HG03442 (cell line): Measurements from ENCODE around the gene MYBL2.
"Not testable (repeated sequence)": the region's sequence is repeated elsewhere in the genome, so short reads cannot be mapped to it uniquely, and the experiment has no call there.

Experiments used
- ATAC-seq: cut with Tn5 transposase; IDR thresholded peaks from one replicate; pipeline ENCODE4 v1.9.1; 2021; ENCODE audit warnings: mild to moderate bottlenecking, moderate library complexity; ENCODE audit not compliant: unreplicated experiment

The MYBL2 gene

DNA sequence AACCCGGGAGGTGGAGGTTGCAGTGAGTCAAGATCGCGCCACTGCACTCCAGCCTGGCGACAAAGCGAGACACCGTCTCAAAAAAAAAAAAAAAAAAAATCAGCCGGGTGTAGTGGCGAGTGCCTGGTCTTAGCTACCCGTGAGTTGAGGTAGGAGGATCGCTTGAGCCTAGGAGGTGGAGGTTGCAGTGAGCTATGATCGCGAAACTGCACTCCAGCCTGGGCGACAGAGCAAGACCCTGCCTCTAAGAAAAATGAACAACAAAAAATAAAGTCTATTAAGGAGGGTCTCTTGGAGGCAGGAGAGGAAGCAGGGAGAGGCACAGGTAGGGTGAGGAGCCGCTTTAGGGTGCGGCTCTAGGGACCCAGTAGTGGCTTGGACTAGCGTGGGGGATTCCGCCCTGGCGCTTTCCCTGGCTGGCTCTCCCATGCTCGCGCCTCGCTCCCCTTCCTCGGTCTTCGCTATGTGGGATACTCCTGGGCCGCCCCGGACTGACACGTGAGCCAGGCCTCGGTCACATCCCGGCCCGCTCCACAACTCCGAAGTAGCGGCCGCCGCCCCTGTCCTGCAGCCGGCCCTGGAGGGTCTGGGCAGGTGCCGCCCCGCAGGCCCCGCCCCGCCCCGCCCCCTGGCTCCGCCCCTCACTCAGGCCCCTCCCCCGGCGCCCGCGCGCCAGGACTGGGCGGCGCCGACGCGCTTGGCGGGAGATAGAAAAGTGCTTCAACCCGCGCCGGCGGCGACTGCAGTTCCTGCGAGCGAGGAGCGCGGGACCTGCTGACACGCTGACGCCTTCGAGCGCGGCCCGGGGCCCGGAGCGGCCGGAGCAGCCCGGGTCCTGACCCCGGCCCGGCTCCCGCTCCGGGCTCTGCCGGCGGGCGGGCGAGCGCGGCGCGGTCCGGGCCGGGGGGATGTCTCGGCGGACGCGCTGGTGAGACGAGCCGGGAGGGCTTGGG lies at the start of gene MYBL2:
TSS of gene MYBL2 (plus strand) at position 739 of the 953 bp plus-strand sequence. CDS start at position 909, 170 bp downstream.
- peak; percentile 66 for ATAC-seq

DNA sequence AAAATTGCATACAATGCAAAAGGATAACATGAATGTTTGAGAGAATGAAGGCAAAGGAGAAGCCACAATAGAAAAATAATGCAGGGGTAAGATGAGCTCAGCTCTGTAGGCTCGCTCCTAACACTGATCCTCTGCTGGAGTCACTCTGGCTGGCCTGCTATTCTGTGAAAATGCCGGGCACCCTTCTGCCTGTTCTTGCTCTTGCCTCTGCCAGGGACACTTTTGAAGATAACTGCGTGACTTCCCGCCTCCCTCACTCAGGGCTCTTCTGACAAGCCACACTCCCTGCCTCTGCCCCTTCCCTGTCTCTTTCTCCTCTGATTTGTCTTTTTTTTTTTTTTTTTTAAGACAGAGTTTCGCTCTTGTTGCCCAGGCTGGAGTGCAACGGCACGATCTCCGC lies 35.3 kb upstream of the MYBL2 start:
- no peak for ATAC-seq

DNA sequence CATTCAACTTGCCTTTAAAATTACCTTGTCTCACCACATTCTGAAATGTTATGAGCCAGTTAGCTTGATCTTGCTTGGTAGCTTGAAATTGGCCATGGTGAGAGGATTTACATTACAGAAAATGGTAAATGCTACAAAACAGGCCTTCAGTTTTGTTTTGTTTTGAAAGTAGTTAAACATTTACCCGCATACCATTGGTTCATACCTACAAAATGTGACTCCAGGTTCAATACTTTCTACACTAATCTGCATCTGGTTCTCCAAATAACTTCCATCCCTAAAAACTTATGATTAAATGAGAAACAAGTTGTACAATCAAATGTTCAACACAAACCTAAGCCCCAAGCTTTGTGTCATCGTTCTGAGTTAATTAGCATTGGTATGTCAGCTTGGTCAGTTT lies 30.5 kb upstream of the MYBL2 start:
- no peak for ATAC-seq

DNA sequence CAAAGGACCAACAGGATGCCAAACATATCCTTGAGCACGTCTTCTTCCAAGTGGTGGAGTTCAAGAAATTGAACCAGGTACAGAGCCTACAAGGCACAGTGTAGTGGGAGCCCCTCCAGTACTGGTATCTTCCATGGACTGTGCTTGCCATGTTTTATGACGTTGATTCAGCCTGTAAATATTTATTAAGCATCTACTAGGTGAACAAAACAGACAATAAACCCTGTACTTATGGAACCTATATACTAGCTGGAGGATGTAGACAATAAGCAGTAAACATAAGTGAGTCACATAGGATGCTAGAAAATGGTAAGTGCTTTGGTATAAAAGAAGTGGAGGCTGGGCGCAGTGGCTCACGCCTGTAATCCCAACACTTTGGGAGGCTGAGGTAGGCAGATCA lies 24.4 kb upstream of the MYBL2 start:
- ATAC-seq, result no peak

DNA sequence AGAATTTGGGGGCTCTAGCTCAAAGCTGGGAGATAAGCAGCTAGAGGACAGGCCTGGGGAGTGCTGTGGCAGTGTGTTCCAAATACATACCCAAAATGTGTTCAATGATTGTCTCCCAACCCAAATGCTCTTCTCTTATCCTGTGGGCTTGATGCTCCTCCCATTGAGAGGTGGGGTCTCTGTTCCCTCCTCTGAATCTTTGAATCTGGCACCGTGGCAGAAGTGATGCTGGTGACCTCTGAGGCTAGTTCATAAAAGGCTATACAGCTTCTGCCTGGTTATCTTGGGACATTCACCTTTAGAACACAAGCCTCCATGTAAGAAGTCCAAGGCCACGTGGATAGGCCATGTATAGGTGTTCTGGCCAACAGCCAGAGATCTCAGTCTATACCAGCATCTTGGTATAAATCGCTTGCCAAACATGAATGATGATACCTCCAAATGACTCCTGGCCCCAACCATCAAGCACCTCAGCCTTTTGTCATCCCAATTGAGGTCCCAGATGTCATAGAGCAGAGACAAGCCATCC lies 15.9 kb upstream of the MYBL2 start:
- ATAC-seq, result no peak

DNA sequence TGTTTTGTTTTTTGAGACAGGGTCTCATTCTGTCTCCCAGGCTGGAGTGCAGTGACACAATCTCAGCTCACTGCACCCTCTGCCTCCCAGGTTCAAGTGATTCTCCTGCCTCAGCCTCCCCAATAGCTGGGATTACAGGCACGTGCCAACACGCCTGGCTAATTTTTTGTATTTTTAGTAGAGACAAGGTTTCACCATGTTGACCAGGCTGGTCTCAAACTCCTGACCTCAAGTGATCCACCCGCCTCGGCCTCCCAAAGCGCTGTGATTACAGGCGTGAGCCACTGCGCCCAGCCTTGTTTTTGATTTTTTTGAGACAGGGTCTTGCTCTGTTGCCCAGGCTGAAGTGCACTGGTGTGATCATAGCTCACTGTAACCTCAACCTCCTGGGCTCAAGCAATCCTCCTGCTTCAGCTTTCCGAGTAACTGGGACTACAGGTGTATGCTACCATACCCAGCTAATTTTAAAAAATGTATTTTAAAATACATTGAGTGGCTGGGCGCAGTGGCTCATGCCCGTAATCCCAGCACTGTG lies 15.2 kb upstream of the MYBL2 start:
- not testable (repeated sequence) for ATAC-seq

DNA sequence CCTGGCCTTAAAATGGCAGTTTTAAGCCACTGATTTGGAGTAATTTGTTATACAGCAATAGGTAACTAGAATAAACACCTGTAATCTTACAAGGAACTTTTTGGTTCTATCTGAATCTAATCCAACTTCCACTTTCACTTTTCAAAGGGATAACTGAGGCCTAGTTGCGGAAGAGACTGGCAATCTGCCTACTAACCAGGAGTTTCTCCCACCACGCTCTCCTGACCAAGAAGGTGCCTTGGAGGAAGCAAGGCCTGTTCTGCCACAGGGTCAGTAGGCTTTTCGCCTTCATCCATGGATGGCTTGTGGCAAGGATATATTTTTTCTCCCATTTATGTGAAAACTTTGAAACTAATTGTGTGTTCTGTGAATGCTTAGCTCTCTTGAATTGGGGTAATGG lies 12.9 kb upstream of the MYBL2 start:
- no peak for ATAC-seq

DNA sequence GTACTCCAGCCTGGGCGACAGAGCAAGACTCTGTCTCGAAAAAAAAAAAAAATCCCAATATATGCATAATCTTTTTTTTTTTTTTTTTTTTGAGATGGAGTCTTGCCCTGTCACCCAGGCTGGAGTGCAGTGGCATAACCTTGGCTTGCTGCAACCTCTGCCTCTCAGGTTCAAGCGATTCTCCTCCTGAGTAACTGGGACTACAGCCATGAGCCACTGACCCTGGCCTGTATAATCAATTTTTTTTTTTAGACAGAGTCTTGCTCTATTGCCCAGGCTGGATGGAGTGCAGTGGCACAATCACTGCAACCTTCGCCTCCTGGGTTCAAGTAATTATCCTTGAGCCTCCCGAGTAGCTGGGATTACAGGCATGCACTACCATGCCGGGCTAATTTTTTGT lies 11.7 kb upstream of the MYBL2 start:
- ATAC-seq, result not testable (repeated sequence)

DNA sequence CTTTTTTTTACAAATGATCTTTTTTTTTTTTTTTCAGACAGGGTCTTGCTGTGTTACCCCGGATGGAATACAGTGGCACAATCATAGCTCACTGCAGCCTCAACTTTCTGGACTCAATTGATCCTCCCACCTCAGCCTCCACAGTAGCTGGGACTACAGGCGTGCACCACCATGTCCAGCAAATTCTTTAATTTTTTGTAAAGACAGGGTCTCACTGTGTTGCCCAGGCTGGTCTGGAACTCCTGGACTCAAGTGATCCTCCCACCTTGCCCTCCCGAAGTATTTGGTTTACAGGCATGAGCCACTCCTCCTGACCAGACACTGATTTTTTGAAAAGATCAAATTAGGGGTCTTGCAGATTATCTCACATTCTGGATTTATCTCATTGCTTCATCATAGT lies 11.0 kb upstream of the MYBL2 start:
- ATAC-seq, result no peak

DNA sequence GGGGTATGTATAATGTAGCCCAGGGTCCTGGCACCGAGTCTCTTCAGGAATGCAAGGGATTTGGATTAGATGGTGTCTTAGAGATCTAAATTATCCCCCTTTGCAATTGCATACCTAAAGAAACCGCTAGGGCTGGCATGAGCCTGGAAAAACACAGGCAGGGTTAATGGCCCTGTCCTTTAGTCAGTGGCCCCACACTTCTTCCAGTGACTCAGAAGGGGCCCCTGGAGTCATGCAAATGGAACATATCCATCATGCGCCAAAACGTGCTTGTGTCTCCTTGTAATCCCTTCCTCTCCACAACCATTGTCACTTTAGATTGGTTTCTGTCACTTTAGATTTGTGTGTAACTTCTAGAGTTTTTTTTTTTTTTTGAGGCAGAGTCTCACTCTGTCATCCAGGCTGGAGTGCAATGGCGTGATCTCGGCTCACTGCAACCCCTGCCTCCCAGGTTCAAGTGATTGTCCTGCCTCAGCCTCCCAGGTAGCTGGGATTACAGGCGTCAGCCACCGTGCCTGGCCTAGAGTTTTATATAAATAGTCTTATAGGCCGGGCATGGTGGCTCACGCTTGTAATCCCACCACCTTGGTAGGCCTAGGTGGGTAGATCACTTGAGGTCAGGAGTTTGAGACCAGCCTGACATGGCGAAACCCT lies 8.7 kb upstream of the MYBL2 start:
- no peak for ATAC-seq

DNA sequence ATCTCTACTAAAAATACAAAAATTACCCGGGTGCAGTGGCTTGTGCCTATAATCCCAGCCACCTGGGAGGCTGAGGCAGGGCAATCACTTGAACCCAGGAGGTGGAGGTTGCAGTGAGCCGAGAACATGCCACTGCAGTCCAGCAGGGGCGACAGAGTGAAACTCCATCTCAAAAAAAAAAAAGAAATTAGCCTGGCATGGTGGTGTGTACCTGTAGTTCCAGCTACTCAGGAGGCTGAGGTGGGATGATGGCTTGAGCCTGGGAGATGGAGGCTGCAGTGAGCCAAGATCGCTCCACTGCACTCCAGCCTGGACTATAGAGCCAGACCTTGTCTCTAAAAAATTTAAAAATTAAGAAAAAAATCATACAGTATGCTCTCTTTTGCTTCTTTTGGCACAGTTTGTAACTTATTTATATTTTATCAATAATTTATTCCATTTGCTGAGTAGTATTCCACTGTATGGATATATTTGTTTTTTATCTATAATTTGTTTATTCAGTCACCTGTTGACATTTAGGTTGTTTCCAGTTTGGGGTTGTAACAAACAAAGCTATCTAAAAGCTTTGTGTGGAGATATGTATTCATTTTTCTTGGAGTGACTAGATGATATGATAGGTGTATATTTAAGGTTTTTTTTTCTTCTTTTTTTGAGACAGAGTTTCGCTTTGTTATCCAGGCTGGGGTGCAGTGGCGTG lies 8.0 kb upstream of the MYBL2 start:
- ATAC-seq, result no peak

DNA sequence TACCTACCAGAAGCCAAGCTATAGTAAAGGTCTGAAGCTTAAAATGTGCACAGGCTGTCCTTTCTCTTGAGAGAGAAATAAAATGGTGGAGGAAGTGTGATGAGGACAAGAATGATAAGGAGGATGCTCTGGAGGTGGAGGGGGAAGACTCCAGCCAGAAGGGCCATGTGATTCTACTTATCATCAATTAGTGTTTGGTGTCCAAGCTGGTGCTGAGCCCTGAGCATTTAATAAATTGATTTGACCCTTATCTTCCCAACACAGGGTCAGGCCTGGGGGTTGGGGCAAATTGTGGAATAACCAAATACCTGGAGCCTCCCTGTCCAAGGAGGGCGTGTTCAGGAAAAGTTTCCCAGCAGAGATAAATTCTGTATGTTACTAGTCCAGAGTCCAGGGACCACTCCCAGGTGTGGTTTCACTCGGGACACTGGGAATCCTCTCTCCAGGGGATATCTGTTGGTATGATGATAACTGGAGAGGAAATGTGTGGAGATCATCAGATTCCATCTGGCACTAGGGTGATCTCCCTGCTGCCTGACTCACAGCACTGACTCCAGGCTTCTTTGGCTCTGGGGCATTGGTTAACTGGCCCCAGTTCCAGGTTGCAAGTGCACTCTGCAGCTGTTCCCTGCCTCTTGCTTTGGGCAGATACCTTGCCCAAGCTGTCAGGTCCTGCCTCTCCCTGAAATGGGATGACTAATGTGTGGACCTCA lies 3.8 kb upstream of the MYBL2 start:
- no peak for ATAC-seq

DNA sequence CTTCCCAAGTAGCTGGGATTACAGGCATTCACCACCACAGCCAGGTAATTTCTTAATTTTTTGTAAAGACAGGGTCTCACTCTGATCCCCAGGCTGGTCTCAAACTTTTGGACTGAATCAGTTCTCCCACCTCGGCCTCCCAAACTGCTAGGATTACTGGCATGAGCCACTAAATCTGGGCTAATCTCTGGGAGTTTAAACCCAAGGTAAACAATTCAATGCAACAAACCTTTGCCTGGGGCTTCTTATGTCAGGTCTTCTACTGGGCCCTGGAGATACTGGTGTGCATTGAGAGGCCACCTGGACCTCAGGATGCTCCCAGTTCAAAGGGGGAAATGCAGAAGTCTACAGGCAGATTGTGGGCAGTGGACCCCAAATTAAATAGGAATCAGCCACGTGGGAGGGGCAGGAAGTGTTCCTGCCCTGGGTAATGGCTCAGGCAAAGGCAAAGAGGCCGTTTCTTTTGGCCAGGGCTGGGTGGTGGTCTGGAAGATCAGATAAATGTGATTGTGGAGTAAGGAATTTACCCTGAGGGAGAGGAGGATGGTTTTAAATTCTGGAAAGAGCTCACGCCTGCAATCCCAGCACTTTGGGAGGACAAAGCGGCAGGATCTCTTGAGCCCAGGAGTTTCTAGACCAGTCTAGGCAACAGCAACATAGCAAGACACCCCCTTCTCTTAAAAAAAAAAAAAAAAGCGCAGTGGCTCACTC lies 1.3 kb upstream of the MYBL2 start:
- ATAC-seq, result no peak

DNA sequence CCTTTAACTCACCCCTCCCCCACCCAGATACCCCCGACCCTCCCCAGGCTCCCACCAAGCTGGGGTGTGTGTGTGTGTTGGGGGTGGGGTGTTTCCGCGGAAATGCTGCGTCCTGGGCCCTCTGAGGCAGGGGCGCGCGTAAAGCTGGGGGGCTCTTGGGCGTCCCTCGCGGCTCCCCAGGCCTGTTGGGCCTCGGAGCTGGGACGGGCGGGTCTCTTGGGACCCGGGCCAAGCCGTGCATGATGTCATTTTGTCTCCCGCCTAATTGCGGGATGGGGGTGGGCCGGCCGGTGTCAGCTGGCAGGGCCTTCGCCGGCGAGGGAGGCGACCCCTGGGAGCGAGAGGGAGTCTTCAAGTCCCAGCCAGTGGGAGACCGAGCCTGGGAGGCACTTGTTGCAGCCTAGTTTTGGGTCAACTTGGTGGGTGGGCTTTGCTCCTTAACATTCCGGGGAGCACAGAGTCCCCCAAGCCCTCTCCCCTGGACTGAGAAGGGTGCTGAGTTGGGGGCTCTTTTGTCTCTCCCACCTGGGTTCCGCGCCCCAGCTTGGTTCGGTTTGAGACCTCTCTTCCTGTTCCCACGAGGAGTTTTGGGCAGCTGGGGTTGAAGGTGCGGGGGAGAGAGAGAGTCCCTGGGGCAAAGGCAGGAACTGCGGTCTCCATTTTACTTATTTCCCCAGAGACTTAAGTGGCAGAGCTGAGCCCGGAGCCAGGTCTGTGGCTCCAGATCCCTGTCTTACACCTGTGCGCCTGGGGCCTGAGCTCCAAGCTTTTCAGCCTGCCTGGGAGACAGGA lies 623 bp downstream of the MYBL2 start:
- peak; percentile 31 for ATAC-seq

DNA sequence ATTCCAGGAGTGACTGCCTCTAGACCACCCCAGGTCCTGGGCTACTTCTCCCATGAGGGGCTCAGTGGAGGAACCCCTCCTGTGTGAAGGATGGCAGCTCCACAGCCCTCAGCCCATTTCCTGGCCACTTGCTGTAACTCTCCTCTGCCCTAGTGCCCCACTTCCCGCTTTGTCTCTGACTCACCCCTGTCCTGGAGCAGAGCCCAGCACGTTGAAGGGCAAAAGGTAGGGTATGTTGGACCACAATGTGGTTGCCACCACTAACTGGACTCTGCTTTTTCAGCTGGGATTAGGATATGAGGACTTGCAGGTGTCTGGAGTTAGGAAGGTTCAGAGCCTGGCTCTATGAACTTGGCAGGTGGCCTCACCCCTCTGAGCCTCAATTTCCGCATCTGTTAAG lies 2.4 kb downstream of the MYBL2 start:
- ATAC-seq, result no peak

DNA sequence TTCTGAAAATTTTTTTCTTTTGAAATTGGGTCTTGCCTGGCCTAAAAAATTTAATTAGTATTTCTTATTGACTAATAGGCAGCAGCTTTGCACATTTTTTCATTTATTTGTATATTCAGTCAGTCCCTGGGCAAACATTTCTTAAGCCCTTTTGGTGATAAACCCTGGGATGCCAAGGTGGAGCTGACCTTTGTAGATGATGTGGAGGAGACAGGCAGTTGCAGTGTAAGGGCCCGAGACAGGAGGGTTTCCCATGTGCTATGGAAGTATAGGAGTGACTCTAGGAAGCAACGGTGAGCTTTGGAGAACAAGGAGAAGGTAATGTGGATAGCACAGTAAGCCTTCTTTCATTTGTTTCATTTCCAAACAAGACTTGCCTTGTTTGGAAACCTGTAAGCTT lies 3.5 kb downstream of the MYBL2 start:
- no peak for ATAC-seq

DNA sequence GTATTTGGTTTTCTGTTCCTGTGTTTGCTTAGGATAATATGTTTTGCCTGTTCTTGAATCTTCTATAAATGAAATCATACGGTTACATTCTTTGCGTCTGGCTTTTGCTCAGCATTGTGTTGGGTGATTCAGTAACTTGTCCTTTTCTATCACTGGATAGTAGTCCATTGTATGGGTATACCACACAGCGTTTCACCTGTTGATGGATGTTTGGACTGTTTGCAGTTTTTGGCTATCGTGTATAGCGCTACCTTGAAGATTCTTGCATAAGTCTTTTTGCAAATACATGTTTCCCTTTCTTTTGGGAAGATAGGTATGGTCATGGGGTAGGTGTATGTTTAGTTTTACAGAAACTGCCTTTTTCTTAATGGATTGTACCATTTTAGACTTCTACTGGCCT lies 9.5 kb downstream of the MYBL2 start:
- no peak for ATAC-seq

DNA sequence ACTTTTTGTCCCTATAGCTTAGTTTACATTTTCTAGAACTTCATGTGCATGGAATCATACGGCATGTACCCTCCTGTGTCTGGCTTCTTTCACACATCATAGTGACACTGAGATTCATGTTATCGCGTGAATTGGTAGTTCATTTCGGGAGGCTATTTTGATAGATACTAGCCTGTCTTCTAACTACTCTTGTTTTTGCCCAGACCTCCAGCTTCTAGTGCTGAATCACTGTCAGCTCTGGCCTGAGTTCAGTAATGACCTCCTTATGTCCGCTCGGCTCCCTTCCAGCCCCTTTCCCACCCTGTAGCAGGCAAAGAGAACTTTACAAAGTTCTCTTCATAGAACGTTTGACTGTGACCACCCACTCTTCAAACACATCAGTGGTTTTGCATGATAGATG lies 14.1 kb downstream of the MYBL2 start:
- no peak for ATAC-seq

DNA sequence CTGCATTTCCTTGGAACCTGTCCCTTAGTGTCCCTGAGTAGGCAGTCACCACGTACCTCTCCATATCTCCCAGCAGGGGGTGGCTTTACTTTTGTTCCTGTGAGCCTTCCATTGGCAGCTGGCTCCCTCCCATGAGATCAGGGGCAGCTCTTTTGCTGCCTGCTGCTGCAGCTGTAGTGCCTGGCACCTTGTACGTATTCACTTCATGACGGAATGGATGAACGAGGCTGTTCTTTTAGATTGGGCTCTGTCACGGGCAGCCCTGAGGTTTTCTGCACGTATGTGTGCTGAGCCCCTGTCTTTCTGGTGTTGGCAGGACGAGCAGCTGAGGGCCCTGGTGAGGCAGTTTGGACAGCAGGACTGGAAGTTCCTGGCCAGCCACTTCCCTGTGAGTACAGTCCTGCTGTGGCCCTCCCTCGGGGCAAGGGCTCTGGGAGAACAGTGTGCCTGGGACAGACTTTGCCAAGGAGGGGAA lies 14.6 kb downstream of the MYBL2 start:
- ATAC-seq, result no peak
